CD1c-positive myeloid dendritic cell (primary cell): Measurements from ENCODE around the gene TM2D1.

ENCODE experiments used
- DNase-seq: peaks from one replicate; pipeline ENCODE4 v3.0.0-alpha.2; 2016; ENCODE audit errors: extremely low spot score

TM2D1 gene

DNA sequence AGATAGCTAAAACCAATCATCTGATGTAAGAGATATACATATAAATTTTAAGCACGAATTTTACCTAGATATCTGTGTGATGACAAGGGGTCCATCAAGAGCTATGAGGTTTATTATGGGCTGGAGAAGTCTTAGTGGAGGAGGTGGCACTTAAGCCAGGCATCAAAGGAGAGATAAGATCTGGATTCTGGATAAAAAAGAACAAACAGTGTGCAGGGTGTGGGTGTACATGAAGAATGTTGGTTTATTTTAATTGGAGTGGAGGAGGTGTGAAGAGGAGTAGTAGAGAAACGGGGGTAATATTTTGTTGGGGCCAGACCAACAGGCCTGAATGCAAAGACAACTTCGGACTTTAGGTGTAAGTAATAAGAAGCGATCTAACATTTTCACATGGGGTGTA, 80.6 kb downstream of the TM2D1 start:
- no peak for DNase-seq

DNA sequence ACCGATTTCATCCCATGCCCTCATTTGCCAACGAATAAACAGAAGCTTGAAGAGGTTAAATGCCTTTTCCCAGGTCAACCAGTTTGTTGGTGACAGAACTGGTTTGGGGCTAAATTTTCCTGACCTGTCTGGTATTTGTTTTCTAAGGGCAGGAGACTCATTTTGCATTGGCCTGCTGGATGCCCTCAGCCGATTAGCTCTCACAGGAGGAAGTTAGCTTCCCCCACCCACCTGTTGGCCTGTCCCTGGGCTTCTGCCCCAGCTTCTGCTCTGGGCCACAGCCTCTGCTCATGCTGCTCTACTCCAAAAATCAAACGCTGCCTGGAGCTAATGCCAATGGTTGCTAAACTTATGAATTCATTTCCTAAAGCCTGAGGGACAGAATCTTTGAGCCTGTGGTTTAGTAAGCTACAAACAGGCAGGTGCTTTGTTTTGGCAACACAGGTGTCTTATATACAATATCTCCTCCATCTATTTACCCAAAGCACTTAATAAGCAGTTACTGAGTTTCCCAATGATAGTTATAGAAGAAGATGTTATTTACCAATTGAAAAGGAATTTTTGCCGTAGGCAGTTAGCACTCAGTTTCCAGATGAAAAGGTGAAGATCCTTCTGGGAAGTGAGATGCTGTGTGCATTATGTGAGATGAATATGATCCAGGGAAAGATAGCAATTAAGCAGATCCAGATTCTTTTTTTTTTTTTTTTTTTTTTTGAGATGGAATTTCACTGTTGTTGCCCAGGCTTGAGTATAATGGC, 82.3 kb downstream of the TM2D1 start:
- DNase-seq: peak; percentile 51

GRCh38 chr1:61641578-61642336, 83.2 kb downstream of the TM2D1 start:
- peak; percentile 69 for DNase-seq

- DNase-seq: peak; percentile 80
Observed at GRCh38 chr1:61640531-61641530, 84.1 kb downstream of the TM2D1 start.

- no peak for DNase-seq
Observed at GRCh38 chr1:61639608-61640336, 85.2 kb downstream of the TM2D1 start.

DNA sequence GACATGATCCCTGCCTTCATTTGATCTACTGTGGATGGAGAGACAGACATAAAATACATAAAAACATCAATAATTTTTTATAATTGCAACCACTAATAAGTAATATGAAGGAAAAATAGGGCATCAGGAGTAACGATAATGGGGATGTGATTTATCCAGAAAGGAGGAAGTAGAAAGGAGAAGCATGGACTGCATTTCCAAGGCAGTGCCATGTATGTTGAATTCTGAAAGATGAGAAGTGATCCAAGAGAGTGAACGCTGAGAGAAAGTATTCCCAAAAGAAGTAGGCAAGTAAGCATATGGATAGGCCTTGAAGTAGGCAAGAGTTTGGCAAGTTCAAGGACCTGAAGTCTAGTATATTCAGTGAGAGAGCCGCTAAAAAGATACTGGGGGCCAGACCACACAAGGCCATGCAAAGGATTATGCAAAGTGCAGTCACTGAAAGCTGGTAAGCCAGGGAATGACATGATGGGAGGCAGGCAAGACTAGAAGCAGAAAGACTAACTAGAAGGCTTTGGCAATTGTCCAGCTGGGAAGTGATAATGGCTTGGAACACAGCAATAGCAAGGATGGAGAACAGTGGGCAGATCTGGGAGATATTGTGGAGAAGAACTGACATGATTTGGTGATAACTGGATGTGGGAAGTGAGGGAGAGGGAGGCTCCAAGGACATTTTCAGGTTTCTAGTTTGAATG, 85.9 kb downstream of the TM2D1 start:
- peak; percentile 47 for DNase-seq

DNA sequence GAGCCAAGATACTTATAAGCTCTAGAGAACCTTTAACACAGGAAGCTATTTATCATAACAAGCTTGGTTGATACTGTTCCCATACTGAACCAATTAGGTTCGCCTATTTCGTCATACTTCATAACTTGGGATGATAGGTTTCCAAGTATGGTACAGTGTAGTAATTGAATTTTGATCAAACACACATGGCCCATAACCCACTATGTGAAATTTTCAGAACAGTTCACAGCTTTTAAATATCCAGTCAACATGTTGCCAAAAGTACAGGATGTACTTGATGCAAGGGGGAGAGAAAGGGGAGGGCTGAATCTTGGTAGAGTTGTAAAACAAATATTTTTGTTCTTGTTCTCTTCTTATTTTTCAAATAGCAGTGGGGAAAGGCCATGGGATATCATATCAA, 86.6 kb downstream of the TM2D1 start:
- DNase-seq: no peak

DNA sequence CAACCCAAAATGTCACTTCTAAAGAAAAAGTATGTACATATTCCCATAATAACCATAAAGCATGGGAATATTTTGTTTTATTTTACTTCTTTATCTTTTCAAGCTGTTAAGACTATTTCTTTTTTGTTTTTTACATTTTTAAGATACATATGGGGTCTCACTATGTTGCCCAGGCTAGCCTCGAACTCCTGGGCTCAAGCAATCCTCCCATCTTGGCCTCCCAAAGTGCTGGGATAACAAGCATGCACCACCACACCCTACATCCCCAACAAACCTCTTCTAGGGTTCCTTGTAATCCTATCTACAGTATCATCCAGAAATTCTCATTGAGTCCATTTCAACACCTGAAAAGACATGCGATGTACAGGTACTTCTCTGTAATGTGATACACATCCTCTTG, 87.5 kb downstream of the TM2D1 start:
- no peak for DNase-seq

DNA sequence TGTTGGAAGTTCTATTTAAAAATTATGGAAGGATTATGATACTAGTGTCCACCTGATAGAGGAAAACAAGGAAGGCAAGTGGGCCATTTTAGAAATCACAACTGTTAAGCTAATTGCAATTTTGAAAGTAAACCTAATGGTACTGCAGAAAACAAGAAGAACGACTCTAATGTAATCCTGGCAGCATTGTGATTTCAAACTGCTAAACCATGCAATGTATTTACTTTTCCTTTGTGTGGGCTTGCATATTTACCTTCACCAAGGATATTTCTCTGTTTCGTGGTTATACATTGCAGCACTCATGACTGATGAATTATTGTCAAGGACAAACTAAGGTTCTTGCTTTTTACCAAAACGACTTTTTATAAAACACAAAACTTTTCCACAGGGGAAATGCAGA, 88.1 kb downstream of the TM2D1 start:
- DNase-seq: no peak

GRCh38 chr1:61636376-61636775, 88.6 kb downstream of the TM2D1 start:
- no peak for DNase-seq

GRCh38 chr1:61635557-61635956, 89.4 kb downstream of the TM2D1 start:
- DNase-seq: no peak

DNA sequence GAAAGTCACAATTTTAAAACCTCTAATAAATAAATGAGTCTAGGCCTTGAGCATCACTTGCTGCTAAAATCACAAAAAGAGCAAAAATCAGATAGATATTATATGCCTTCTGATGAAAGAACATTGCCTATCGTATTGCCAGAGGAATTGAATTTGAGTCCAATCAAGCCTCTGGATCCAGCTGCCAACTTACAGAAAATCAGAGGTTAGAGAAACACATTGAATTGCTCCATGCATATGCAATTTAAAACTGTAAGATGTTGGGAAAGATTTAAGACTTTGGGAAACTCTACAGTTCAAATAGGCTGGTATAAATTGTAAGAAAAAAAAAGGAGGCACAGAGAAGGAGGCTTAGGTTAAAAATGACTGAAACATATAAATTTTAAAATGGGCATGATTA, 93.5 kb downstream of the TM2D1 start:
- DNase-seq: no peak
